ENCODE results near the gene ASIC2. TPM values are rescaled to one million over a fixed set of nuclear protein-coding genes. Genes with fewer than 3 reads are reported as not detected.

ASIC2 gene
- total and polyA plus RNA-seq, 2 donors (not counting 1 experiment from before 2014, with no cell fraction given): not detected

GRCh38 chr17:33228548-33228947 lies 64.5 kb downstream of the ASIC2 start:
- ChIA-PET CTCF (no interaction called here), POLR2A (no interaction called here)
- H3K27me3 Mint-ChIP-seq: peaks cover 2% of the 10 kb centered on the region
- no peaks in the 10 kb centered on the region for H3K79me2 ChIP-seq (ENCODE audit: control insufficient read depth, insufficient read depth, low read length)
- H3K27me3 ChIP-seq (replicated peaks in 1 of 4; ENCODE audit: control extremely low read depth in 1 of 4, control insufficient read depth in 3 of 4, insufficient read depth in 4 of 4, low read length in 3 of 4): peaks cover 0 to 3% (median 0%) of the 10 kb centered on the region in 4 experiments
- H3K4me3 Mint-ChIP-seq: no peak overlapping the region
- no peaks in the 10 kb centered on the region for H3K4me1 Mint-ChIP-seq
- H3K4me3 ChIP-seq (ENCODE audit: control extremely low read depth in 1 of 5, extremely low read depth in 1 of 5, insufficient read depth in 1 of 5, low read depth in 2 of 5, low read length in 4 of 5): no peak overlapping the region
- no peak for DNase-seq
- no peaks in the 10 kb centered on the region for H3K9me3 Mint-ChIP-seq (ENCODE audit: insufficient read depth)
- 50% methylated on average over 2 of the region's 5 CpGs for WGBS (ENCODE audit: insufficient coverage)
- no peak overlapping the region for H3K27ac ChIP-seq (ENCODE audit: low read length in 2 of 2)
- no peak for ATAC-seq (ENCODE audit: low read depth)
- intact Hi-C loops (cut with micrococcal nuclease): no loop called here
- no peak overlapping the region for H3K4me2 ChIP-seq (replicated peaks; ENCODE audit: low read depth, low read length, poor library complexity, severe bottlenecking)
- TF ChIP-seq EZH2 (IDR thresholded peaks at IDR 0.05; ENCODE audit: borderline replicate concordance, insufficient read depth, low read depth, low read length, poor library complexity, severe bottlenecking): no peak
- TF ChIP-seq, protein P1, sequence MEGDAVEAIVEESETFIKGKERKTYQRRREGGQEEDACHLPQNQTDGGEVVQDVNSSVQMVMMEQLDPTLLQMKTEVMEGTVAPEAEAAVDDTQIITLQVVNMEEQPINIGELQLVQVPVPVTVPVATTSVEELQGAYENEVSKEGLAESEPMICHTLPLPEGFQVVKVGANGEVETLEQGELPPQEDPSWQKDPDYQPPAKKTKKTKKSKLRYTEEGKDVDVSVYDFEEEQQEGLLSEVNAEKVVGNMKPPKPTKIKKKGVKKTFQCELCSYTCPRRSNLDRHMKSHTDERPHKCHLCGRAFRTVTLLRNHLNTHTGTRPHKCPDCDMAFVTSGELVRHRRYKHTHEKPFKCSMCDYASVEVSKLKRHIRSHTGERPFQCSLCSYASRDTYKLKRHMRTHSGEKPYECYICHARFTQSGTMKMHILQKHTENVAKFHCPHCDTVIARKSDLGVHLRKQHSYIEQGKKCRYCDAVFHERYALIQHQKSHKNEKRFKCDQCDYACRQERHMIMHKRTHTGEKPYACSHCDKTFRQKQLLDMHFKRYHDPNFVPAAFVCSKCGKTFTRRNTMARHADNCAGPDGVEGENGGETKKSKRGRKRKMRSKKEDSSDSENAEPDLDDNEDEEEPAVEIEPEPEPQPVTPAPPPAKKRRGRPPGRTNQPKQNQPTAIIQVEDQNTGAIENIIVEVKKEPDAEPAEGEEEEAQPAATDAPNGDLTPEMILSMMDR (IDR thresholded peaks at IDR 0.05): no peak
- H3K27ac Mint-ChIP-seq: no peak overlapping the region
- H3K36me3 ChIP-seq (replicated peaks in 1 of 2; ENCODE audit: control extremely low read depth in 1 of 2, control insufficient read depth in 1 of 2, extremely low read depth in 1 of 2, insufficient read depth in 2 of 2, low read length in 1 of 2): no peaks in the 10 kb centered on the region
- H2AFZ ChIP-seq (ENCODE audit: insufficient read depth, low read depth, low read length, poor library complexity, severe bottlenecking): no peak overlapping the region
- H3K4me1 ChIP-seq (ENCODE audit: control insufficient read depth in 2 of 2, insufficient read depth in 2 of 2, low read length in 2 of 2): no peaks in the 10 kb centered on the region
- peaks cover 0 to 4% (median 0%) of the 10 kb centered on the region in 3 donors for H3K9me3 ChIP-seq (ENCODE audit: control extremely low read depth in 1 of 3, control insufficient read depth in 2 of 3, insufficient read depth in 1 of 3, low read length in 2 of 3)
- H3K9ac ChIP-seq (ENCODE audit: low read length): no peak overlapping the region
- H4K20me1 ChIP-seq (ENCODE audit: control insufficient read depth, insufficient read depth, low read length, poor library complexity, severe bottlenecking): no peaks in the 10 kb centered on the region

DNA sequence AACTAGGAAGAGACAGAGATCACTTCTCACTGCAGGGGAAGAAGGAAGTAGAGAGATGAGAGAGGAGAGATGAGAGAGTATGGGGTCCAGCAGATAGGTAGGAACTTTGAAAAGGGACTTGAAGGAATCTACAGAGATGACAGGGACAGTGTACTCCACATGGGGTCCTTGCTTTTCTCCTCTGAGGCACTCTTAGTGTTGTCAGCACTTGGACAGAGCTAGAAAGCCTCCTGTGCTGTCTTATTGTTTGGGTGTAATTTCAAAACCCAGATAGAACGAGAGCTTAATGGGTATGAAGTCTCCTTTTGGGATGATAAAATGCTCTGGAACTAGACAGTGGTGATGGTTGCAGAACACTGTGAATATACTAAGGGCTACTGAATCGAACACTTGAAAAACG lies 65.2 kb downstream of the ASIC2 start:
- Histone ChIP-seq H3K4me2 (replicated peaks; ENCODE audit: low read depth, low read length, poor library complexity, severe bottlenecking) (no peak overlapping the region), H2AFZ (ENCODE audit: insufficient read depth, low read depth, low read length, poor library complexity, severe bottlenecking) (no peak overlapping the region), H3K9ac (ENCODE audit: low read length) (no peak overlapping the region), H3K27me3 (replicated peaks in 1 of 4; ENCODE audit: control extremely low read depth in 1 of 4, control insufficient read depth in 3 of 4, insufficient read depth in 4 of 4, low read length in 3 of 4) (peaks cover 0 to 3% (median 0%) of the 10 kb centered on the region in 4 experiments), H3K36me3 (replicated peaks in 1 of 2; ENCODE audit: control extremely low read depth in 1 of 2, control insufficient read depth in 1 of 2, extremely low read depth in 1 of 2, insufficient read depth in 2 of 2, low read length in 1 of 2) (no peaks in the 10 kb centered on the region), H4K20me1 (ENCODE audit: control insufficient read depth, insufficient read depth, low read length, poor library complexity, severe bottlenecking) (no peaks in the 10 kb centered on the region), H3K79me2 (ENCODE audit: control insufficient read depth, insufficient read depth, low read length) (no peaks in the 10 kb centered on the region), H3K4me1 (ENCODE audit: control insufficient read depth in 2 of 2, insufficient read depth in 2 of 2, low read length in 2 of 2) (no peaks in the 10 kb centered on the region), H3K4me3 (ENCODE audit: control extremely low read depth in 1 of 5, extremely low read depth in 1 of 5, insufficient read depth in 1 of 5, low read depth in 2 of 5, low read length in 4 of 5) (no peak overlapping the region), H3K27ac (ENCODE audit: low read length in 2 of 2) (no peak overlapping the region), H3K9me3 (ENCODE audit: control extremely low read depth in 1 of 3, control insufficient read depth in 2 of 3, insufficient read depth in 1 of 3, low read length in 2 of 3) (peaks cover 0 to 4% (median 0%) of the 10 kb centered on the region in 3 donors)
- DNase-seq: no peak
- no peak overlapping the region for H3K4me3 Mint-ChIP-seq
- no peaks in the 10 kb centered on the region for H3K4me1 Mint-ChIP-seq
- H3K27me3 Mint-ChIP-seq: peaks cover 2% of the 10 kb centered on the region
- WGBS (ENCODE audit: insufficient coverage): 92% methylated on average over 3 of the region's 3 CpGs
- POLR2A ChIA-PET: no interaction called here
- intact Hi-C loops (cut with micrococcal nuclease): no loop called here
- CTCF ChIA-PET: no interaction called here
- H3K9me3 Mint-ChIP-seq (ENCODE audit: insufficient read depth): no peaks in the 10 kb centered on the region
- ATAC-seq (ENCODE audit: low read depth): no peak
- TF ChIP-seq, protein P1 (IDR thresholded peaks at IDR 0.05): no peak
- no peak for TF ChIP-seq EZH2 (IDR thresholded peaks at IDR 0.05; ENCODE audit: borderline replicate concordance, insufficient read depth, low read depth, low read length, poor library complexity, severe bottlenecking)
- no peak overlapping the region for H3K27ac Mint-ChIP-seq
